ENCODE data around the gene SLC26A6.

GRCh38 chr3:48596157-48596556 is 39.1 kb downstream of the SLC26A6 start:
- TF ChIP-seq CTCF (IDR thresholded peaks at IDR 0.05) (no peak), POLR2A (IDR thresholded peaks at IDR 0.05) (no peak), EP300 (IDR thresholded peaks at IDR 0.05) (no peak)

Measured in ovary (tissue), 3 donors.